GM12891 (cell line): ENCODE data around the gene SPAAR.
"Not testable (repeated sequence)": the region's sequence is repeated elsewhere in the genome, so short reads cannot be mapped to it uniquely, and the experiment has no call there.

Experiments
- DNase-seq: peaks from one replicate; pipeline ENCODE4 v3.0.0; 2011; ENCODE audit warnings: low spot score; ENCODE audit not compliant: insufficient read length
- FAIRE-seq: peaks from 2 replicates; lab custom pipeline; 2011; peaks lifted over from hg19 to GRCh38; lab: Jason Lieb, UNC
- PAX5 ChIP-seq: IDR thresholded peaks from 2 replicates; pipeline ENCODE4 v1.6.1; 2011; ENCODE audit warnings: low read length, moderate library complexity, mild to moderate bottlenecking; ENCODE audit not compliant: insufficient read depth, severe bottlenecking
- POLR2A ChIP-seq: IDR thresholded peaks from 2 replicates; pipeline ENCODE4 v1.6.1; 2011; ENCODE audit warnings: low read depth, low read length, control low read depth
- POLR2AphosphoS5 ChIP-seq: IDR thresholded peaks from 2 replicates; pipeline ENCODE4 v1.6.1; 2011; ENCODE audit warnings: low read depth, low read length, control low read depth
- POU2F2 ChIP-seq: IDR thresholded peaks from 2 replicates; pipeline ENCODE4 v1.6.1; 2011; ENCODE audit warnings: low read depth, mild to moderate bottlenecking, control low read depth, low read length, moderate library complexity
- SPI1 ChIP-seq: IDR thresholded peaks from 2 replicates; pipeline ENCODE4 v1.6.1; 2011; ENCODE audit warnings: low read depth, low read length, control low read depth
- TAF1 ChIP-seq: IDR thresholded peaks from 2 replicates; pipeline ENCODE4 v1.6.1; 2011; ENCODE audit warnings: low read depth, low read length, control low read depth

Gene SPAAR

DNA sequence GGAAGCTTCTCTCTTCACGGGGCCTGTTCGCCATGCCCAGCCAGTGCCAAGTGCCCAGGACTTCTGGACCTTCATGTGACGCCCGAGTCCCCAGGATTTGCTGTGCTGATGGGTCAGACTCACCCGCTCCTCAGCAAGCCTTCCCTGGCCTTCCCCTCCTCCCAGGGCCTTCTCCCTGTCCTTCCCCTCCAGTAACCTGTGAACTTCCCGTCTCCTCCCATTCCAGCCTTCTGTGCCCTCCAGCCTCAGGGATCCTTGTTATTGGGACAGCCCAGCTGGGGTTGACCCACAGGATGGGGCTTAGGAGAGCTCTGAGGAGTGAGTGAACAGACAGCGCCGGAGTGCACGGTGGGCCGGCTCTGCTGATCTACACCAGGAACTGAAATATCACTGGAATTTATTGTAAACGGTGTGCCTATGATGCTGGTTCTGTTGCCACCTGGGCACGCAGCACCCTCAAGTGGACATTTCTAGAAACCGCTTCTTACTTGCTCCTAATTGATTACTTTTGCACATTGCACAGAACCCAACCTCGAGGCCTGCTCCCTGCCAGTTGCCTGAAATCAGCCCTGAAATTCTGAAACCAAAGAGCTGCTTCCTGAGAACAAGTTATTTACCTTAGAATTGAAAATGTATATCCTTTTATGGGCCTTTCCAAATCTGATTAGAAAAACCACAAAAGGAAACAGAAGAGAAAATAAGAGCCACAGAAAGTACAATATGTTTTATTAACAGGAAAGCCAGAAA is 1.5 kb downstream of the SPAAR start:
- DNase-seq (no peak), FAIRE-seq (no peak)
- TF ChIP-seq PAX5 (no peak), TAF1 (no peak), SPI1 (no peak), POU2F2 (no peak), POLR2AphosphoS5 (no peak), POLR2A (no peak)

DNA sequence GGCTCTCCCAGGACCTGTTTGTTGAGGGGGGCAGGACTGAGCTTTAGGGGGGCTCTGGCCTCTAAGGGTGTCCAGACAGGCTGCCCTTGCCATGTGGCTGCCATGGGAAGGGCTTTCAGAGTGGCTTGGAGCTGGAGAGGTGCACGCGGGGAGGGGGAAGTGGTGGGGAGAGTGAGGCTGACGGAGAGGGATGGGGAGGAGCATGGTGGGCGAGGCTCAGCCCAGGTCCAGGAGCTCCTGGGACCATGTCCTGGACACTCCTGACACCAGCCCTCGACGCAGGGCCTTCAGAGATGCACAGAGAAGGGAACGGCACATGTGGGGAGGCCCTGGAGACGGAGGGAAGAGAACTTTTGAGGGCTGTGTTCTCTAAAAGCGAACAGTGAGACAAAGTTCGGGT is 2.4 kb downstream of the SPAAR start:
- DNase-seq: no peak
- FAIRE-seq: no peak
- no peak for TF ChIP-seq POLR2AphosphoS5
- TF ChIP-seq PAX5: no peak
- no peak for TF ChIP-seq TAF1
- no peak for TF ChIP-seq POU2F2
- no peak for TF ChIP-seq POLR2A
- TF ChIP-seq SPI1: no peak

DNA sequence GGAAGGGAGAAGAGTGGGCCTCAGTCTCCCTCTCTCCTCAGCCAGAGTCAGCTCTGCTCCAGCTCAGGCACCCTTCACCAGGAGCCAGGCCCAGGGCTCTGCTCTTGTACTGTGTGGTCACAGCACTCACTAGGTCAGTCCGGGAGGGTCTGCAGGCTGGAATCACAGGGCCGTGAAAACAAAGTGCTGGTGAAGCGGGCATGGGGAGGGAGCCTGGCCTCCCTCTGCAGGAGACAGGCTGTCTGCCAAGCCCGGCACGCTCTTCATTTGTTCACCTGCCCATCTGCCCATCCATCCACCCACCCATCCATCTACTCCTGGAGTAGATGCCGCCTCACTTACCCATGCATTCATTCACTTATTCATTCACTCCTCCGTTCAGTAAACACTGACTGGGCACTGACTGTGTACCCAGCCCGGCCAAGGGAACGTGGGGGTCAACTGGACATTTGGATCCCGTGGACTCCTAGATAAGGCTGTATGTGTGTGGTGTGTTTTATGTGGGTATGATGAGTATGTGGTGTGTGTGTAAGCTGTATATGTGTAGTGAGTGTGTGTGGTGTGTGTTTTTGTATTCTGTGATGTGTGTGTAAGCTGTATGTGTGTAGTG is 3.6 kb downstream of the SPAAR start:
- no peak for TF ChIP-seq POLR2AphosphoS5
- DNase-seq: no peak
- FAIRE-seq: no peak

DNA sequence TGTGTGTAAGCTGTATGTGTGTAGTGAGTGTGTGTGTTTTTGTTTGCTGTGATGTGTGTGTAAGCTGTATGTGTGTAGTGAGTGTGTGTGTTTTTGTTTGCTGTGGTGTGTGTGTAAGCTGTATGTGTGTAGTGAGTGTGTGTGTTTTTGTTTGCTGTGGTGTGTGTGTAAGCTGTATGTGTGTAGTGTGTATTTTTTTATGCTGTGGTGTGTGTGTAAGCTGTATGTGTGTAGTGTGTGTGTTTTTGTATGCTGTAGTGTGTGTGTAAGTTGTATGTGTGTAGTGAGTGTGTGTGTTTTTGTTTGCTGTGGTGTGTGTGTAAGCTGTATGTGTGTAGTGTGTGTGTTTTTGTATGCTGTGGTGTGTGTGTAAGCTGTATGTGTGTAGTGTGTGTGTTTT is 4.1 kb downstream of the SPAAR start:
- not testable (repeated sequence) for FAIRE-seq, DNase-seq

DNA sequence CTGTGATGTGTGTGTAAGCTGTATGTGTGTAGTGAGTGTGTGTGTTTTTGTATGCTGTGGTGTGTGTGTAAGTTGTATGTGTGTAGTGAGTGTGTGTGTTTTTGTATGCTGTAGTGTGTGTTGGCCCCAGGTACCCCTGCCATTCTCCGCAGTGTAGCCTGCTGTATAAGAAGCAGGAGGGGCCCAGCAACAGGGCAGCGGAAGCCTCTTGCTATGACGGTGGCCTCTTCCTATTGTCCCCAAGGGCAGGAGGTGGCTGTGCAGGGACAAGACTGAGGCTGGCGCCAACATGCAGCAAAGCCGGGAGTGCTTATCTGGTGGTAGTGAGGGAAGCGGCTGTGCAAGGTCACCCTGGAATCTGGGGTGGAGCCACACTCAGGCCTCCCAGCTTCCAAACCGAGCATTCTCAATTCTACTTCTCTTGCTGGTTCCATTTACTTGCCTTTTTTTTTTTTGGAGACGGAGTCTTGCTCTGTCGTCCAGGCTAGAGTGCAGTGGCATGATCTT is 5.1 kb downstream of the SPAAR start:
- peak; percentile 100 for FAIRE-seq
- no peak for DNase-seq
- TF ChIP-seq SPI1 (no peak), TAF1 (no peak), POU2F2 (no peak), POLR2A (no peak), PAX5 (no peak)

DNA sequence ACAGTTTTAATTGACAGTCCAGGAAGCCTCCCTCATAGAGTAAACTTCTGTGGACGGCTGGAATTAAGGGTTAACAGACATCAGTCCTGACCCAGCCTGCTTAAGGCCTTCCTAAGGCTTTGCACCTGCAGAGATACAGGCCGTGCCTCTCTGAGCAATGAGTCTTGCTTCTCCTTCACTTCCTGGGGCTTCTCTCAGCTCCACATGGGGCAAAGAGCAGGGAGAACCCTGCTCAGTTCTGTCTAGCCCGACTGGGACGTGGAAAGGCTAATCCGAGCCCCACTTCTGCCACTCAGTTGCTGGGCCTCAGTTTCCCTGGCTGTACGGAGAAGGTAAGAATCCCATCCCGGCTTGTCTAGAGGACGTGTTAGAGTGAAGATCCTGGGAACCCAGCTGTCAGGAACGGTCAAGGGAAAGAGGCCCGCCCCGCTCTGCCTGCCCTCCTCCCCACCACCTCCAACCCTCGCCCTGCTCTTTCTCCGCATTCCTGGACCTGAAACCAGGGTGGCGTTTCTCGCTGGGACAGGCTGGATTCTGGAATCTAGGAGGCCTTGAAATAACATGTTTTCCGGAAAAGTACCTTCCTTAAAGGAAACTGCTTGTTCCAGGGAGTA is 6.5 kb downstream of the SPAAR start:
- DNase-seq (no peak), FAIRE-seq (no peak)
- TF ChIP-seq POLR2AphosphoS5: no peak
- TF ChIP-seq POLR2A: no peak
- TF ChIP-seq POU2F2: no peak
- no peak for TF ChIP-seq SPI1
- TF ChIP-seq TAF1: no peak
- no peak for TF ChIP-seq PAX5

DNA sequence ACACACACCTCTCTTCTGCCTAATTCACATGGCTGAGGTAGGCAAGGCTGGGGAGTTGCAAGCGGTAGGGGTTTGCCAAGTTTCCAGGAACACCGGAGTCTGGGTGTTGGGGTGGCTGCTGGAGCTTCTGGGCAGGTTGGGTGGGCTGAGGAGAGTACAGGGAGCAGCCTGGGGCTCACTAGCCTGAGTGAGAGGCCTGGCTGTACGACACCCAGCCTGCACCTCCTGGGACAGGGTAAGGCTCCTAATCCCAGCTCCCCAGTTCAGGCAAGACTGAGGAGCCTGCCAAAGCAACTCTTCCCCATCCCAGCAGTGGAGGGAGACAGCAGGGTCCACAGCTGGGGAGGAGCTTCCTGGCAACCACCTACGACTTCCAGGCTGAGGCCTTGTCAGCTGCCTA is 8.0 kb downstream of the SPAAR start:
- no peak for FAIRE-seq
- TF ChIP-seq POLR2AphosphoS5 (no peak), SPI1 (no peak), TAF1 (no peak), POU2F2 (no peak)
- DNase-seq: no peak

DNA sequence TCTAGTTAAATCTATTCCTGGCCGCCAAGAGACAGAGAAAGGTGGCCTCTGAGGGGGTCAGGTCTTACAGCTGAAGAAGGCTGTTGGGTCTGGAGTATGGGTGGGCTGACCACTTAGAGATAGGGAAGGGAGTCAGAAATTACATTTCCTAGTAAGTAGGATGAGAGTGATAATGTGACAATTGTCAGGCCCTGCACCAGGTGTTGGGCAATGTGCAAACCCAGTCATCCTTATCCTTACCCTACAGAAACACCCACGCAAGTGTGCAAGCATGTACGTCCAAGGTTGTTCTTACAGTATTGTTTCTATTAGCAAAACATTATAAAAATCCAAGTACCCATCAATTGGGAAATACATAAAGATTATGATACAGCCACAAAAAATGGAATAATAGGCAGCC is 9.5 kb downstream of the SPAAR start:
- FAIRE-seq: no peak
- no peak for DNase-seq
- no peak for TF ChIP-seq SPI1
- no peak for TF ChIP-seq PAX5
- TF ChIP-seq POLR2A: no peak
- TF ChIP-seq POU2F2: no peak
- no peak for TF ChIP-seq TAF1
- TF ChIP-seq POLR2AphosphoS5: no peak

DNA sequence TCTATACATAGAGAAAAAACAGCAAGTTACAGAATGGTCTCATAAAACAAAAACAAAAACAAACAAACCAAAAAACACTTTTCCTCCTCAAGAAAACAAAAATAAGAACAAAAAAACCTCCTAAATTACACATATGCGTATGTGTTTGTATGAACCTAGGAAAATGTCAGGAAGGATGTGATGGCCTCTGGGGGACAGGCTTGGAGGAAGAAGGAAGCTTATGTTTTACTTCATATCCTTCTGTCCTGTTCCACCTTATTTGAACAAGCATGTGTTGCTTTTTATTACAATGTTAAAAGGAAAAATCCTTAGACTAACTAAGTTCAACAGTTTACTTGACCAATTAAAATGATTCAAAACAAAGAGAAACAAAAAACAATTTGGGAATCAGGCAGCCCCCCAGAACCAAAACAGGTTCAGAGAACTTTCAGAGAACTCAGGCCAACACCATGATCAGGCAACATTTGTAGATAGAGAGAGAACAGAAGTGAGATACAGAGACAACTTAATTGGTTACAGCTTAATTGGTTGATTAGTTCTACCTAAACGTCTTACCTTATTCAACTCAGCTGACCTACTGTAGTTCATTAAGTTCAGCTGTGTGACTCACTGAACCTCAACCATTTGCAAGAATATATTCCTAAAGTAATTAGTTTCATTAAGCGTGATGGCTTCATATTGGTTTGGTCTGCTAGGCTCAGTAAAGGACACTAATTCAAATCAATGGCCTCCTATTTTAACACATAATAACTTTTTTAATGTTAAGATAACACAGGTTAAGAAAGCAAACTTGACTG is 10.1 kb downstream of the SPAAR start:
- FAIRE-seq: no peak
- DNase-seq: no peak
- TF ChIP-seq POLR2AphosphoS5: no peak
- TF ChIP-seq POLR2A: no peak
- no peak for TF ChIP-seq SPI1
- no peak for TF ChIP-seq TAF1
- TF ChIP-seq POU2F2: no peak
- no peak for TF ChIP-seq PAX5
